ENCODE results near the gene CEPT1.
A peak's percentile ranks its signal among the peaks of the same experiment; 100 is the strongest.

The CEPT1 gene

DNA sequence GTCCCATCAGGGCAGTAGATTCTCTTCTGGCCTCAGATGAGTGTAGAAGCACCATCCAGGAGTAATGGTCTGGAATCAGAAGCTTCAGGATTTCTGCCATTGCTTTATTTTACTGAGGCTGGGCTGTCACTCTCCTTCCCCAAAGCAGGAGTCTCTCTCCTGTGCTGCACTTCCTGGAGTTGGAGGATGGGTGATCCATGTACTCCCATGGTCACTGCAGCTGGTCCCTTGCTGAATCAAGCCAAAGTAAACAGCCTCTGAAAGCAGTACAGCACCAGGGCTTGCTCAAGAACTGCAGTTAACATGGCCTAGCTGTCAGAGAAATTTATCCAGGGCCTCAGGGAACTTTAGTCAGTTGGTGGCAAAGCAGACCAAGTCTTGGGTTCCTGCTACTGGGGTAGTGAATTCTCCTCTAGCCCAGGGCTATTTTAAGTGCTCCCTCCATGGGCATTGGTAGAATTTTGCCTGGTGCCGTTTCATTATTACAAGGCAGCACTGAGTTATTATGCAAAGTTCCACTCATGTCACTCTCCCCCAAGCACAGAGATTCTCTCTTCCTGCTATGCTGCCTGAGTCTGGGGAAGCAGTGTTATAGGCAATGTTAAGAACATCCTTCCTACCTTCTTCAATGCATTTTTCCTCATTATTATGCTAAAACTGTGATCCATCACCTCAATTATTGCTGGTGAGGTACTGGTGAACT is 29.7 kb upstream of the CEPT1 start:
- TF ChIP-seq, protein P1, sequence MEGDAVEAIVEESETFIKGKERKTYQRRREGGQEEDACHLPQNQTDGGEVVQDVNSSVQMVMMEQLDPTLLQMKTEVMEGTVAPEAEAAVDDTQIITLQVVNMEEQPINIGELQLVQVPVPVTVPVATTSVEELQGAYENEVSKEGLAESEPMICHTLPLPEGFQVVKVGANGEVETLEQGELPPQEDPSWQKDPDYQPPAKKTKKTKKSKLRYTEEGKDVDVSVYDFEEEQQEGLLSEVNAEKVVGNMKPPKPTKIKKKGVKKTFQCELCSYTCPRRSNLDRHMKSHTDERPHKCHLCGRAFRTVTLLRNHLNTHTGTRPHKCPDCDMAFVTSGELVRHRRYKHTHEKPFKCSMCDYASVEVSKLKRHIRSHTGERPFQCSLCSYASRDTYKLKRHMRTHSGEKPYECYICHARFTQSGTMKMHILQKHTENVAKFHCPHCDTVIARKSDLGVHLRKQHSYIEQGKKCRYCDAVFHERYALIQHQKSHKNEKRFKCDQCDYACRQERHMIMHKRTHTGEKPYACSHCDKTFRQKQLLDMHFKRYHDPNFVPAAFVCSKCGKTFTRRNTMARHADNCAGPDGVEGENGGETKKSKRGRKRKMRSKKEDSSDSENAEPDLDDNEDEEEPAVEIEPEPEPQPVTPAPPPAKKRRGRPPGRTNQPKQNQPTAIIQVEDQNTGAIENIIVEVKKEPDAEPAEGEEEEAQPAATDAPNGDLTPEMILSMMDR (IDR thresholded peaks at IDR 0.05; ENCODE audit: low read depth, low read length, missing control alignments), result no peak
- no peak overlapping the region for H3K4me3 ChIP-seq (ENCODE audit: low read depth, low read length)
- in situ Hi-C loops (cut with HindIII; ENCODE audit: low pct_ligation_motif_present, low sequenced_read_pairs), result no loop called here
- H3K27ac ChIP-seq, result no peak overlapping the region
- peak; percentile 14 for DNase-seq
- H3K36me3 ChIP-seq (replicated peaks), result no peaks in the 10 kb centered on the region
- no peaks in the 10 kb centered on the region for H3K27me3 ChIP-seq (replicated peaks)

DNA sequence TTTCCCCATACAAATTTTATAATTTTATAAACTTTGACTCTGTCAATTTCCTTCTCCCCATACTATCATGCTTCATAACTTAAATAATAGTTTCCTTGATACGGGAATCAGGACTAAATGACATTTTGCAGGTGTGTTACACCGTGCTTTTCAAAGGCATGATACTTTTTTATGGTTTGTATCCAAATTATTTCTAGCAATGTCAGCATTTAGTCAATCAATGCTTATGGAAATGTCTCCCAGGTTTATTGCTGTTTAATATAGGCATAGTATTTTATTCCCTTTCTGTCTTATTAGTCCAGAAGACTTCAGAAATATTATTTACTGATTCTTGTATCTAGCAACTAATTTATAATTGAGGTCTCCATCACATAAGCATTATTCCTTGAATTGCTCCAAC is 23.5 kb upstream of the CEPT1 start:
- TF ChIP-seq, protein P1 (IDR thresholded peaks at IDR 0.05; ENCODE audit: low read depth, low read length, missing control alignments), result no peak
- in situ Hi-C loops (cut with HindIII; ENCODE audit: low pct_ligation_motif_present, low sequenced_read_pairs), result no loop called here
- Histone ChIP-seq H3K4me3 (ENCODE audit: low read depth, low read length) (no peak overlapping the region), H3K36me3 (replicated peaks) (peaks cover 5% of the 10 kb centered on the region), H3K27ac (no peak overlapping the region), H3K27me3 (replicated peaks) (no peaks in the 10 kb centered on the region)
- no peak for DNase-seq

DNA sequence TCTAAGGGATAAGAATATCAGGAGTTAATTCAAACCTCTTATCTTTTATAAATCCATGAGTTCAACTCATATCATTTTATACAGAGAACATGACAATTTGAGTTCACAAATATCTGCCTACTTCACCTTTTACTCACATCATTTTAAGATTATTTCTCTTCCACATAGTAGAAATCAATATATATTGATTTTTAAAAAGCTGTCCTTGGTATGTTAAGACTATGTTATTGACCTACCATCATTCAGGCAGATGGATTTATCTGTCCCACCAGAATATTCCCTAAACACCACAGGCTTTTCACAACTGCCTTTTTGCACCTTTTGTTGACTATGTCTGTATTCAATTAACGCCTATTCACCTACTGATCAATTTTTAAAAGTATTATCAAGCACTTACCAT is 13.7 kb upstream of the CEPT1 start:
- H3K36me3 ChIP-seq (replicated peaks), result peaks cover 10% of the 10 kb centered on the region
- in situ Hi-C loops (cut with HindIII; ENCODE audit: low pct_ligation_motif_present, low sequenced_read_pairs), result no loop called here
- TF ChIP-seq, protein P1 (IDR thresholded peaks at IDR 0.05; ENCODE audit: low read depth, low read length, missing control alignments), result no peak

DNA sequence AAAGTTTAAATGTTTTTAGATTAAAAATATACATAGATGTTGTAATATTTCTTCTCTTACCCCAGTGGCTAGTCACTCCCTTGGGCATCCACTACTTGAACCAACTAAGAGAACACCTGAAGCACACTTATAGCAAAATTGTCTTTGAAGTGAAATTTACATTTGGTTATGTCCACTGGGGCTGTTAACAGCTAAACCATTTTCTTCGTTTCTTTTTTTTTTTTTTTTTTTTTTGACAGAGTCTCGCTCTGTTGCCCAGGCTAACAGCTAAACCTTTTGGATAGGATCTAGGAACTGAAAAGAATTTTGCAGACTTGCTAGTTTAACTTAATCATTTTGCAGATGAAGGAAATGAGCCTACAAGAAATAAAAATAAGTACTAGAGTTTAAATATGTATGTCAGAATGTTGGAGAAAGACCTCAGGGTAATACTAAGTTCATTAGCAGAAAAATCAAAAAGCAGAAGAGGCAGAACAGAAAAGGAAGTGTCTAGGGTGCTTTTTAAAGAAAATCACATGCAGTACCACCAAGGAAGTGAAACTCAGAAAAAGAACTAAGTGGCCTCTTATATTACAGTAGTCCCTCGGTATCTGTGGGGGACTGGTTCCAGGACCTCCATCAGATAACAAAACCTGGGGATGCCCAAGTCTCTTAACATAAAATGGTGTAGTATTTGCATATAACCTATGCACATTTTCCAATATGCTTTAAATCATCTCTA is 11.9 kb upstream of the CEPT1 start:
- in situ Hi-C loops (cut with HindIII; ENCODE audit: low pct_ligation_motif_present, low sequenced_read_pairs), result no loop called here
- peaks cover 10% of the 10 kb centered on the region for H3K36me3 ChIP-seq (replicated peaks)
- no peak overlapping the region for H3K4me3 ChIP-seq (ENCODE audit: low read depth, low read length)
- no peak overlapping the region for H3K27ac ChIP-seq
- TF ChIP-seq, protein P1 (IDR thresholded peaks at IDR 0.05; ENCODE audit: low read depth, low read length, missing control alignments), result no peak
- DNase-seq, result no peak
- no peaks in the 10 kb centered on the region for H3K27me3 ChIP-seq (replicated peaks)

More for the DNA sequence above, 13.7 kb upstream of the CEPT1 start:
- Histone ChIP-seq H3K27ac (no peak overlapping the region), H3K4me3 (ENCODE audit: low read depth, low read length) (no peak overlapping the region), H3K27me3 (replicated peaks) (no peaks in the 10 kb centered on the region)
- DNase-seq, result no peak

DNA sequence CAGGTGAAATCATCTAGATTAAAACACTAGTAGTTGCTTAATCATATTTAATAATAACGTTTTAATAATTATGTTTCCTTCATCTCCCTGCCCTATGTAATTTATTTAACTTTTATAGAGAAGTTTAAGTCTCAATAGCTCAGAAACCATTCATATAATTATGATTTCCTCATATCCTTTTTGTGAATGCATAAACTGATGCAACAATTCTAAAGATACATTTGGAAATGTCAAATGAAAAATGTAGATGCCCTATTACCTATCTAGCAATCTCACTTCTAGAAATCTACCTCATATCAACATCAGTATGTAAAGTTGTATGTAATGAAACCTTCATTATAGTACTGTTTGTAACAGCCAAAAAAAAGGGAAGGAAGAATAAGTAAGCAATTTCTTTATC is 10.6 kb upstream of the CEPT1 start:
- no peaks in the 10 kb centered on the region for H3K27me3 ChIP-seq (replicated peaks)
- TF ChIP-seq, protein P1 (IDR thresholded peaks at IDR 0.05; ENCODE audit: low read depth, low read length, missing control alignments), result no peak
- in situ Hi-C loops (cut with HindIII; ENCODE audit: low pct_ligation_motif_present, low sequenced_read_pairs), result no loop called here
- no peak overlapping the region for H3K27ac ChIP-seq
- DNase-seq, result no peak
- H3K36me3 ChIP-seq (replicated peaks), result peaks cover 8% of the 10 kb centered on the region
- no peak overlapping the region for H3K4me3 ChIP-seq (ENCODE audit: low read depth, low read length)

Measured in brain microvascular endothelial cell (primary cell).